ENCODE data around the gene URAD. TPM values are rescaled to one million over a fixed set of nuclear protein-coding genes. Genes with fewer than 3 reads are reported as not detected.

Gene URAD
- total and polyA plus RNA-seq, 5 donors, result not detected

DNA sequence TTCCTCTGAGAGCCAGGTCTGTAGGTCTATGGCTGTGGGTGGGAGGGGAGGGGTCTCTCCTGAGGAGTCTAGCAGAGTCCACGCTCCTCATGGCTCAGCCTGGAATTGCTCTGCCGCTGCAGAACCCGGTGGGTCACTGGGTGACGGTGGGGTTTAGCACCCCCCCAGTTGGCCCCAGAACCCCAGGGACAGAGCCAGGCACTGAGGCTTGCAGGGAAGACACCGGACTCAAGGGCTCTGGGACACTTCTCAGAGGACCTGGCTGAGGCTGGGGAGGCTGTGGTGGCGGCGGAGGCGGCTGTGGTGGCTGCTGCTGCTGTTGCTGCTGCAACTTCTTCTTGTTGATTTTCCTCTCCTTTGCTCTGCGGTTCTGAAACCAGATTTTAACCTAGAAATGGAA is 25.5 kb downstream of the URAD start:
- DNase-seq, result no peak
- H3K27me3 ChIP-seq (ENCODE audit: control insufficient read depth, insufficient read depth), result no peaks in the 10 kb centered on the region
- no peaks in the 10 kb centered on the region for H3K4me1 ChIP-seq (ENCODE audit: control insufficient read depth, insufficient read depth, low read length)
- H3K9me3 ChIP-seq (ENCODE audit: control insufficient read depth, low read length), result no peaks in the 10 kb centered on the region
- ATAC-seq, result no peak
- 59% methylated on average over 9 of the region's 9 CpGs for WGBS
- no peak overlapping the region for H3K27ac ChIP-seq (ENCODE audit: low read length)
- H3K4me3 ChIP-seq (ENCODE audit: low read length), result no peak overlapping the region
- intact Hi-C loops (cut with DNase I), result no loop called here

- DNase-seq, result no peak
- intact Hi-C loops (cut with DNase I), result no loop called here
- WGBS, result 48% methylated on average over 6 of the region's 6 CpGs
- H3K27ac ChIP-seq (ENCODE audit: low read length), result no peak overlapping the region
- no peak for ATAC-seq
- no peaks in the 10 kb centered on the region for H3K9me3 ChIP-seq (ENCODE audit: control insufficient read depth, low read length)
- no peak overlapping the region for H3K4me3 ChIP-seq (ENCODE audit: low read length)
- H3K4me1 ChIP-seq (ENCODE audit: control insufficient read depth, insufficient read depth, low read length), result no peaks in the 10 kb centered on the region
- H3K27me3 ChIP-seq (ENCODE audit: control insufficient read depth, insufficient read depth), result no peaks in the 10 kb centered on the region
Measured at GRCh38 chr13:27962128-27962841, 26.2 kb downstream of the URAD start.

DNA sequence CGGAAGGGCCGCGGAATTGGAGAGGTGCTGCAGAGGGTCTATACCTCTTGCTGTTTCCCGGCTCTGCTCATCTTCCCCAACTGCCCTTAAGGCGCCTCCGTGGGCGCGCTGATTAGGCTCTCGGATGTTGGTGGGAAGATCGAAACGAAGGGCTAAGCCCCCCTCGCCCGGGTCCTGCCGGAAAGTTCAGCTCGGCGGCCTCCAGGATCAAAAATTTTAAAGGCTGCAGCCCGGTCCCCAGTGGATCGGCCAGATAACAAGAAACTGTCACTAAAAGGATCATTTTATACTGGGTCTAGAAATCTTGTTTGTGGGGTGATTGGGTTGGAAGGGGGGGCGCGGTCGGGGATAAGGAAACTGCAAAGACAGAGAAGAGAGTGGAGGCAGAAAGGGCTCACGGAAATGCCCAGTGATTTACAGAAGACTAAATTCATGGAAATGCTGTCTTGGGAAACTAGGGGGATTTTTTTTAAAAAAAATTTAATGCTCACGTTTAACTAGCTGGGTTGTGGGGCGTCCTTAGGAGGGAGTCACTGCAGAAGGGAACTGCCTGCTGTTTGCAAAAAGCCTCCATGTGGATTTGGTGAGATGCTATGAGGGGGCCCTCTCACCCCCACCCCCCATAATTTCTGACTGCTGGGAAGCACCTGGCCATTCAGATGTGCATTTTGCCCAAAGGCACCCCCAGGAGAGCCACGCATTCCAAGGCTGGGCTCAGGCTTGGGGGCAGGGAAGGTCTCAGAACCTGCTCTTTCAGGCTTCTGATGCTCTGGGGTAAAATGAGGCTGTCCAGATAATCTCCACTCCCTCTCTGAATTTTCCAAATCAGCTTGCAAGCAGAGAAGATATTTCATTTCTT is 27.0 kb downstream of the URAD start:
- Histone ChIP-seq H3K4me1 (ENCODE audit: control insufficient read depth, insufficient read depth, low read length) (no peaks in the 10 kb centered on the region), H3K27ac (ENCODE audit: low read length) (no peak overlapping the region), H3K27me3 (ENCODE audit: control insufficient read depth, insufficient read depth) (no peaks in the 10 kb centered on the region), H3K9me3 (ENCODE audit: control insufficient read depth, low read length) (no peaks in the 10 kb centered on the region), H3K4me3 (ENCODE audit: low read length) (peak overlapping the region; percentile 35)
- intact Hi-C loops (cut with DNase I), result no loop called here
- DNase-seq (no peak), ATAC-seq (no peak)
- 11% methylated on average over 25 of the region's 25 CpGs for WGBS

DNA sequence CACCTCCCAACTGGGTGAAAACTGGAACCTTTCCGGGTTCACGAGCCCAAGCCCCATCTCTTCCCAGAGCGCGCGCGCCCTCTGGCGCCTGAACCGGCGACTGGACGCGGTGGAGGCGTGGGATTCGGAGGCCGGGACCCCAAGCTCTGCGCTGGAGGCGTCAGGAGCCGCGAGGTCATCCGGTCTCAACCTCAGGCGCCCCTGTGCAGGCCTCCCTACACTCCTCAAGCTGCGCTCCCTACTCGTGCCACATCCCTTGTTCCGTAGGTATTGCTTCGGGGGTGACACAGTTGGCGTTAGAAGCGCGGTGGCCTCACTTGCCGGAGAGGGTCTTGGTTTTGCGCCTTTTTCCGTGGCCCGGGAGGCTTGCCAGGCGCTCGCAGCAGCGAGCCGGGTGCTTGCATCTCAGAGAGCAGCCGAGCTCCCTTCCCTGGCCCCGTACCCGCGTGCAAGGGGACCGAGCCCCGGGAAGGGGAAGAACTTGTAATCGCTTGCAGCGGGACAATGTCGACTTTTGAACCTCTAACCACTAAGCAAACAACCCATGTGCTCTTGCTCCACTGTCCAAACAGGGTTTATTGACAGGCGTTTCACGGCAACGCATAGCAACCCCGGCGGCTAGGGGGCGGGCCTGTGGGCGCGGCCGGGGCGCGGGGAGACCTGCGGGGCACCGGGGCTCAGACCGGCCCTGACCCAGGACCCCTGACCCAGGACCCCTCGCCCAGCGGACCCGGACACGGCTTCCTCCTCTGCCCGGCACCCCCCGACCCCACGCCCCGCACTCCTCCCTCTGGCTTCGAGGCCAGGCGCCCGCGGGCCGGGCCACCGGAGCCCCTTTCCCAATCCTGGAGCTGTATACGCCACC is 27.9 kb downstream of the URAD start:
- DNase-seq (peak; percentile 41 to 70 (median 69)), ATAC-seq (peak; percentile 71 to 76)
- H3K4me3 ChIP-seq (ENCODE audit: low read length), result peak overlapping the region; percentile 35
- intact Hi-C loops (cut with DNase I), result no loop called here
- H3K27ac ChIP-seq (ENCODE audit: low read length), result no peak overlapping the region
- WGBS, result 1% methylated on average over 73 of the region's 73 CpGs
- no peaks in the 10 kb centered on the region for H3K27me3 ChIP-seq (ENCODE audit: control insufficient read depth, insufficient read depth)
- H3K4me1 ChIP-seq (ENCODE audit: control insufficient read depth, insufficient read depth, low read length), result no peaks in the 10 kb centered on the region
- H3K9me3 ChIP-seq (ENCODE audit: control insufficient read depth, low read length), result no peaks in the 10 kb centered on the region

- intact Hi-C loops (cut with DNase I), result no loop called here
- ATAC-seq, result no peak
- H3K27ac ChIP-seq (ENCODE audit: low read length), result no peak overlapping the region
- H3K4me3 ChIP-seq (ENCODE audit: low read length), result peak overlapping the region; percentile 35
- H3K4me1 ChIP-seq (ENCODE audit: control insufficient read depth, insufficient read depth, low read length), result no peaks in the 10 kb centered on the region
- H3K9me3 ChIP-seq (ENCODE audit: control insufficient read depth, low read length), result no peaks in the 10 kb centered on the region
- WGBS, result 9% methylated on average over 14 of the region's 14 CpGs
- no peaks in the 10 kb centered on the region for H3K27me3 ChIP-seq (ENCODE audit: control insufficient read depth, insufficient read depth)
- DNase-seq, result no peak
Measured at GRCh38 chr13:27959976-27960361, 28.5 kb downstream of the URAD start.

- 14% methylated on average over 5 of the region's 5 CpGs for WGBS
- intact Hi-C loops (cut with DNase I), result no loop called here
- no peak overlapping the region for H3K4me3 ChIP-seq (ENCODE audit: low read length)
Measured at GRCh38 chr13:27956576-27957300, 31.8 kb downstream of the URAD start.

GRCh38 chr13:27955014-27955591 is 33.4 kb downstream of the URAD start:
- Histone ChIP-seq H3K27ac (ENCODE audit: low read length) (no peak overlapping the region), H3K27me3 (ENCODE audit: control insufficient read depth, insufficient read depth) (no peaks in the 10 kb centered on the region), H3K4me3 (ENCODE audit: low read length) (peak overlapping the region; percentile 52), H3K4me1 (ENCODE audit: control insufficient read depth, insufficient read depth, low read length) (no peaks in the 10 kb centered on the region), H3K9me3 (ENCODE audit: control insufficient read depth, low read length) (no peaks in the 10 kb centered on the region)
- WGBS, result 36% methylated on average over 11 of the region's 11 CpGs
- intact Hi-C loops (cut with DNase I), result no loop called here
- DNase-seq (no peak), ATAC-seq (no peak)

More at GRCh38 chr13:27956576-27957300, 31.8 kb downstream of the URAD start:
- DNase-seq (no peak), ATAC-seq (no peak)
- Histone ChIP-seq H3K27ac (ENCODE audit: low read length) (no peak overlapping the region), H3K27me3 (ENCODE audit: control insufficient read depth, insufficient read depth) (no peaks in the 10 kb centered on the region), H3K4me1 (ENCODE audit: control insufficient read depth, insufficient read depth, low read length) (no peaks in the 10 kb centered on the region), H3K9me3 (ENCODE audit: control insufficient read depth, low read length) (no peaks in the 10 kb centered on the region)

- WGBS, result 2% methylated on average over 56 of the region's 56 CpGs
- H3K27ac ChIP-seq (ENCODE audit: low read length), result no peak overlapping the region
- peak; percentile 62 for ATAC-seq
- H3K4me1 ChIP-seq (ENCODE audit: control insufficient read depth, insufficient read depth, low read length), result no peaks in the 10 kb centered on the region
- DNase-seq, result no peak
- H3K27me3 ChIP-seq (ENCODE audit: control insufficient read depth, insufficient read depth), result no peaks in the 10 kb centered on the region
- intact Hi-C loops (cut with DNase I), result no loop called here
- H3K4me3 ChIP-seq (ENCODE audit: low read length), result peak overlapping the region; percentile 52
- no peaks in the 10 kb centered on the region for H3K9me3 ChIP-seq (ENCODE audit: control insufficient read depth, low read length)
Measured at GRCh38 chr13:27954406-27954851, 34.1 kb downstream of the URAD start.

GRCh38 chr13:27953676-27954405 is 34.7 kb downstream of the URAD start:
- no peaks in the 10 kb centered on the region for H3K4me1 ChIP-seq (ENCODE audit: control insufficient read depth, insufficient read depth, low read length)
- H3K9me3 ChIP-seq (ENCODE audit: control insufficient read depth, low read length), result no peaks in the 10 kb centered on the region
- WGBS, result 3% methylated on average over 71 of the region's 71 CpGs
- no peaks in the 10 kb centered on the region for H3K27me3 ChIP-seq (ENCODE audit: control insufficient read depth, insufficient read depth)
- peak overlapping the region; percentile 52 for H3K4me3 ChIP-seq (ENCODE audit: low read length)
- no peak overlapping the region for H3K27ac ChIP-seq (ENCODE audit: low read length)
- intact Hi-C loops (cut with DNase I), result no loop called here
- DNase-seq (peak; percentile 70 to 90 (median 88)), ATAC-seq (peak; percentile 97 to 98)
